ENCODE results near the gene GP1BA.

The GP1BA gene

DNA sequence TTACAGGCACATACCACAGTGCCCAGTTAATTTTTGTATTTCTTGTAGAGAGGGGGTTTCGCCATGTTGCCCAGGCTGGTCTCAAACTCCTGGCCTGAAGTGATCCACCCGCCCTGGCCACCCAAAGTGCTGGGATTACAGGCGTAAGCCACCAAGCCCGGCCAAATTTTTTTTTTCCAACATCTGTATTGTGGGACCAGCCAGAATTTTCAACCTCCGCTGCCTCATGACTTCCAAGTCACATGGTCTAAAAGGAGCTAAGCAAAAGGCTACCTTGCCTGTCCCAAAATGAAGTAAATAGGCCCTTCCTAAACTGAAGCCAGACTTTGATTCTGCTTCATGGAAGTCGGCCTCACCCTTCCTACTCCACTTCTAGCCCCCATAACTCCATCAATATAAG is 39.7 kb downstream of the GP1BA start:
- DNase-seq (ENCODE audit: low read depth in 4 of 4, low spot score in 1 of 4): no peak

DNA sequence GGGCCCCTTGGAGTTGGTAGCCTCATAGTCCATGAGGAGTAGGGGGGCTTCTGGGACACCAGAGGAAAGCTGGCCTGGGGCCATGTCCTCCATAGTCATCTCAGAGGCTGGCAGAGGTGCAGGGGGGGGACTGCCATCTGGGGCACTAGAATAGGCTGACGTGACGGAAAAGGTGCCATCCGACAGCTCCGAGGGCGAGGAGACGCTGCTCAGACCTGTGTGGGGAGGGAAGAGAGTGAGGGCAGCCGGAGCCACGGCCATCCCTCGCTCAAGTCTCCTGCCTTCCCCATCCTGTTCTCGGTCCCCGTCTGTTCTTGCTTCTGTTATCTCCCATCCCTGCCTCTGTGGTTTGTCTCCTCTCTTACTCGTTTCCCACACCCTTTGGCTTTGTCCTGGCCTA is 40.2 kb downstream of the GP1BA start:
- DNase-seq (ENCODE audit: low read depth in 4 of 4, low spot score in 1 of 4): no peak

DNA sequence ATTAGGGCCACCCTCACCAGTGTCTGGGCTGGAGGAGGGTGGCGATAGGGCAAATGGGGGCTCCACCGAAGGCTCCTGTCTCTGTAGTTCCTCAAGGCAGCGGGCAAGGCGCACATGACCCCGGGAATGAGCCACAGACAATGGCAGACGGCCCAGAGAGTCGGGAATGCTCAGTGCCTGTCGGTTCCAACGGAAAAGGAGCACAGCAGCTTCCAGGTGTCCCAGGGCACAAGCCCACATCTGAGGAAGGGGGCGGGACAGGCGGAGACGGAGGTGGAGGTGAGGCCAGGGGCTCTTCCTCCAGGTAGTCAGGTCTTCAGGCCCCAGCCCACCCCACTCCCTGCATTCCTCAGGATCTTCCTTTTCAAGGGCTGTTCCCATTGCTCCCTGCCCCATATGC is 40.7 kb downstream of the GP1BA start:
- no peak for DNase-seq (ENCODE audit: low read depth in 4 of 4, low spot score in 1 of 4)

DNA sequence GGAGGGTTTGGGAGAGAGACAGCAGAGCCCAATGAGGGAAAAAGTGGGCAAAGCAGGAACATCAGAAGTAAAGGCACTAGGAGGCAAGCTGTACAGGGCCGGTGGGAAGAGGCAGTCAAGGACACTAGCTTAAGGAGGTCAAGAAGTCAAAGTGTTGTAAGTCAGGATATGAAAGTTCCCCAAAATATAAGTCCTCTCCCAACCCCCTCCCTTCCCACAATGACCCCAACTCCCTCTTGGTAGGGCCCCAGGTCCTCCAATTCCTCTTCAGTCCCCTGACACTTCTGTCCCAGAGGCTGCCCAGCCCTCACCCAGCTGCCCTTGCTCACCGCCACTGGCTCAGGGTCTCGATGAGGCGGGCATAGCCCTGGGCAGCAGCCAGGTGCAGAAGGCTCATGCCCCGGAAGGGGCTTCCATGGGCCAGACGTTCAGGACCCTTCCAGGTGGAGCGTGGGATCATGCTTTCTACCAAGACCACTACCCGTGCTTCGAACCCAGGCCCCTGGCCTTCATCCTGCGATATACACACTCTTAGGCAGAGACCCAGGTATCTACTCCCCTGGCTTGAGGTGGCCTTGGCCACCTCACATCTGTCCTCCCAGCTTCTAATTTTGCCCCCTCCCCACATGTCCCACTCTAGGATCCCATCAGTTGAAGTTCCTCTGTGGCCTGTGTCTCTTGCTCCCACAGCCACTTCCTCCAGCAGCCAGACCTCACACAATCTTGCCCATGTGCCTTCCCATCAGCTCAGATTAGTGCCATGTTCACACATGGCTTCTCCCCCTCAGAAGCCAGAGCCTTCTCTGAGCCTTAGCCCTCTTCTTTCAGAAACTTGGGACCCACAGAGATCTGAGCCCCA is 41.4 kb downstream of the GP1BA start:
- DNase-seq (ENCODE audit: low read depth in 4 of 4, low spot score in 1 of 4): no peak

DNA sequence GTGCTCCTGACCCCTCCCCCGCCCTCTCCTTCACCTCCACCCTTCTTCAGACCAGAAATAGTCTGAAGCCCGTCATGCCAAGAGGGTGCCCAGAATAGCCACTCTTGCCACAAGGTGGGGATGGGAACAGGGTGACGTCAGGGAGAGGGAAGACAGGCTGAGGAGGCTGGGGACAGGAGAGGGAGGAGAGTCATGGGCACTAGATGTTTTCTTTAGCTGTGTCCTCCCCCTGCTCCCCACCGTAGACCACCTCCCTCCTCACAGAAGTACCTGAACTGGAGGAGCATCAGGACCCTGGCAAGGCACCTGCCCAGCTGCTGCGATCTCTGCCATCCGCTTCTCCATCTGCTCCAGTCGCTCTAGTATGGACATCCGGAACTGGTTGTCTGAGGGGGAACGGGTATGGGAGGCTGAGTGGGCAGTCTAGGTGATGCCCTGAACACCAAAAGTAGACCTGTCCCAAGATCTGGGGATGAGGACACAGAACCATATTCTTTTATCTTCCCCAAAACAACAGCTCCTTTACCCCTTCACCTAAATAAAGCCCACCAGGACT is 42.1 kb downstream of the GP1BA start:
- no peak for DNase-seq (ENCODE audit: low read depth in 4 of 4, low spot score in 1 of 4)

DNA sequence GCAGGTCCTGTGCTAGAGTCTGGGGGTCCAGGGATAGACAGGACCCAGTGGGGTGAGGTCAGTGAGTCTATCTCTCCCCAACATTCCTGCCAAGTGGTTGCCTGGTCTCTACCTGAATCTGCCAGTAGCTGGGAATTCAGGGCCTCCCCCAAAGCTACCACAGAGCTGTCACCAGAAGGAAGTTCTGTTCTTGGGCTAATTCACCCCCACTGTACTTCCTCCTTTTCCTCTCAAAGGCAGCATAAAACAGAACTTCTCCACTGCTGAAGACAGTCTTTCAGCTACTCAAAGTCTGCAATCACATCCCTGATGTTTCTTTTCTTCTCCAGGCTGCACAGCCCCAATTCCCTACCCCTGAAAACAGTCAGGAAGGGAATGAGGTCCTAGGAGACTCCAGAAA is 46.6 kb downstream of the GP1BA start:
- no peak for DNase-seq (ENCODE audit: low read depth in 4 of 4, low spot score in 1 of 4)

DNA sequence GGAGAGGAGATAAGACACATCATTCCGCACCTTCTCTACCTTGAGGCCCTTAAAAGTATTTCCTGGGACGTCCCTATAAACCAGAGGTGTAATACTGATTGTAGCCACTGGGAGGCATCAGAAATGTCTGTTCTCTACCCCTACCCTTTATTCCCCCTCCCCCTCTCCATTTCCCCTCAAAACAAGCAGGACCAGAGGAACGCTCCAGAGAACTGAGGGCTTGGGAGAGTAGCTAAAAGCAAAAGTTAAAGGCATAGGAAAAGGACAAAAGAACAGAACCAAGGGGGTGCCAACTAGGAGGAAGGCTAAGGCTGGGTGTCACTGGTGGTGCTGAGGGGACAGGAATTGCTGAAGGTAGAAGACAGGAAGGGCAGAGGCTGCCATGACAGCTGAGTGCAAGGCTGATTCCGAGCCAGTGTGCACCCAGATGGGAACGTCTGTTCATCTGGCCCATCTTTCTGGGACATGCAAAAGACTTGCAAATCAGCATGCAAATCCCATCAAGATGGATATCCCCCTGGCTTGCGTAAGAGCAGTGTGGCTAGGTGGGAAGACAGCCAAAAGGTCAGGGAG is 48.7 kb downstream of the GP1BA start:
- DNase-seq (ENCODE audit: low read depth in 4 of 4, low spot score in 1 of 4): peak in 1 of 4 experiments; percentile 36

DNA sequence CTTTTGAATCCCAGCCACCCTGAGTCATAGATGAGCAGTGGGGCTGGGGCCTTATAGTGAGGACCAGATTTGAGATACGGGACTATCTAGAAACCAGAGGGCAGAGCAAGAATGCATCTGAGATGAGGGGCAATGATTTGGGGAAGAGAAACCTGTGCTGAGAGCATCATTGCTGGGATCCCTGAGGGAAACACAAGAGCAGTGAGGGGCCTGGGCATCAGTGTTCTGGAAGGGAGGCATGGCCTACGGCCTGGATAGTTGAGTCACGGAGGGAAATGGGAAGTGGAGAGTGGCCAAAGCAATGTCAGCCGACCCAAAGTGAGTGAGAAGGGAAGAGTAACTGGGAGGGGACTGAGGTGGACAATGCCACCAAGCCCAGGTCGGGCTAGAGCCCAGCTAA is 50.2 kb downstream of the GP1BA start:
- no peak for DNase-seq (ENCODE audit: low read depth in 4 of 4, low spot score in 1 of 4)
